Activated CD8-positive, alpha-beta T cell treated with anti-CD3 and anti-CD28 coated beads, Interleukin-2, amount 10 ng/mL, durations not matched to agents 7 days and 5 days (primary cell): ENCODE data around the gene ZNF628. TPM values are rescaled to one million over a fixed set of nuclear protein-coding genes. Genes with fewer than 3 reads are reported as not detected.

Experiments
- total RNA-seq, 2 experiments: library from RNA; stranded (reverse); gene quantifications; one replicate each; pipeline ENCODE4 v1.2.3, GENCODE V29; 2021

ZNF628 gene
- total RNA-seq, 2 experiments from 2014 or later = 10.2 to 11.6 TPM

Other genes with a start within 250 kb of the ZNF628 start
- 10 to 100 TPM; 11.0 to 13.8 TPM for gene TMEM86B, start 247.9 kb upstream of the ZNF628 start, total RNA-seq
- 100 to 1,000 TPM; 256 to 265 TPM for gene PPP6R1, start 217.6 kb upstream of the ZNF628 start, total RNA-seq
- 10 to 100 TPM; 31.1 to 32.7 TPM for gene HSPBP1, start 196.5 kb upstream of the ZNF628 start, total RNA-seq
- gene BRSK1, start 192.6 kb upstream of the ZNF628 start, total RNA-seq = 1 to 10 TPM; 7.3 to 7.5 TPM
- gene TMEM150B, start 151.3 kb upstream of the ZNF628 start, total RNA-seq = under 1 TPM in 1 of 2 experiments, not detected in 1; 0.26 TPM
- gene KMT5C, start 136.7 kb upstream of the ZNF628 start, total RNA-seq = 10 to 100 TPM; 21.9 to 26.7 TPM
- gene COX6B2, start 121.9 kb upstream of the ZNF628 start, total RNA-seq = under 1 TPM in 1 of 2 experiments, not detected in 1; 0.34 TPM
- not detected for gene GARIN5B, start 113.4 kb upstream of the ZNF628 start, total RNA-seq
- under 1 TPM; 0.26 to 0.34 TPM for gene IL11, start 106.2 kb upstream of the ZNF628 start, total RNA-seq
- not detected for gene TMEM190, start 99.8 kb upstream of the ZNF628 start, total RNA-seq
- 10 to 100 TPM; 23.6 to 26.7 TPM for gene TMEM238, start 92.3 kb upstream of the ZNF628 start, total RNA-seq
- 1,000 to 10,000 TPM; 2,948 to 3,082 TPM for gene RPL28, start 90.7 kb upstream of the ZNF628 start, total RNA-seq
- 100 to 1,000 TPM; 333 to 353 TPM for gene UBE2S, start 68.8 kb upstream of the ZNF628 start, total RNA-seq
- gene SHISA7, start 33.3 kb upstream of the ZNF628 start, total RNA-seq = not detected
- 10 to 100 TPM; 31.9 to 32.1 TPM for gene ISOC2, start 15.0 kb upstream of the ZNF628 start, total RNA-seq
- gene C19orf85, start 11.9 kb upstream of the ZNF628 start, total RNA-seq = not detected
- gene NAT14, start 8.6 kb downstream of the ZNF628 start, total RNA-seq = 10 to 100 TPM; 16.2 to 16.4 TPM
- under 1 TPM; 0.50 to 0.55 TPM for gene SSC5D, start 11.8 kb downstream of the ZNF628 start, total RNA-seq
- gene SBK2, start 60.5 kb downstream of the ZNF628 start, total RNA-seq = not detected
- not detected for gene SBK3, start 68.9 kb downstream of the ZNF628 start, total RNA-seq
- gene ZNF579, start 104.2 kb downstream of the ZNF628 start, total RNA-seq = 1 to 10 TPM; 5.6 to 6.2 TPM
- 10 to 100 TPM; 13.6 to 13.7 TPM for gene FIZ1, start 122.9 kb downstream of the ZNF628 start, total RNA-seq
- gene ZNF524, start 123.7 kb downstream of the ZNF628 start, total RNA-seq = 10 to 100 TPM; 21.9 to 25.2 TPM
- 10 to 100 TPM; 14.8 to 15.8 TPM for gene ZNF865, start 129.0 kb downstream of the ZNF628 start, total RNA-seq
- gene ZNF784, start 147.9 kb downstream of the ZNF628 start, total RNA-seq = 1 to 10 TPM; 5.2 to 5.3 TPM
- 10 to 100 TPM; 30.2 to 32.1 TPM for gene ZNF580, start 164.4 kb downstream of the ZNF628 start, total RNA-seq
- gene ZNF581, start 167.0 kb downstream of the ZNF628 start, total RNA-seq = 10 to 100 TPM; 22.7 to 24.4 TPM
- gene CCDC106, start 171.6 kb downstream of the ZNF628 start, total RNA-seq = 1 to 10 TPM; 8.7 to 9.4 TPM
- 100 to 1,000 TPM; 296 to 321 TPM for gene U2AF2, start 178.4 kb downstream of the ZNF628 start, total RNA-seq
- 10 to 100 TPM; 63.6 to 67.0 TPM for gene EPN1, start 198.6 kb downstream of the ZNF628 start, total RNA-seq